Fibroblast of pulmonary artery (primary cell): ENCODE measurements around the gene TADA1.
A peak's percentile ranks its signal among the peaks of the same experiment; 100 is the strongest.

ENCODE experiments used
- DNase-seq: peaks from one replicate; pipeline ENCODE4 v3.0.0-alpha.2; 2010; ENCODE audit warnings: low read depth
- H3K4me3 ChIP-seq: replicated peaks from 2 replicates; pipeline ENCODE4 v1.5.1; 2011; ENCODE audit warnings: low read depth, mild to moderate bottlenecking, control low read depth, low read length, moderate library complexity
- TF ChIP-seq, protein P1 (sequence below): IDR thresholded peaks from 2 replicates; pipeline ENCODE4 v1.5.1; 2011; ENCODE audit warnings: mild to moderate bottlenecking, control low read depth, low read length, inconsistent platforms; ENCODE audit errors: missing control alignments

The TADA1 gene

DNA sequence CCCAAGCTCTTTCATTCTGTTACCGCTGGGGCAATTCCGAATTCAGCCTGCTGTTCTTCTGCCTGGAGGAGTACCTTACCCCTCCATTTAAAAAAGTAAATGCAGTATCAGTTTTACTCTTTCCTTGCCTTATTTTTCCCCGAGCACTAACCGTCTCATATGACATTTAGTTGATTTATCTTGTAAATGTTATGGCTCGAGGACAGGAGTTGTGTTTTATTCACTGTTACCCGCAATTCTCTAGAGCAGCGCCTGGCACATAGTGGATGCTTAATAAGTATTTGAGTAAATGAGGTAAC lies 425 bp upstream of the TADA1 start:
- DNase-seq = no peak
- peak overlapping the region; percentile 81 for H3K4me3 ChIP-seq

DNA sequence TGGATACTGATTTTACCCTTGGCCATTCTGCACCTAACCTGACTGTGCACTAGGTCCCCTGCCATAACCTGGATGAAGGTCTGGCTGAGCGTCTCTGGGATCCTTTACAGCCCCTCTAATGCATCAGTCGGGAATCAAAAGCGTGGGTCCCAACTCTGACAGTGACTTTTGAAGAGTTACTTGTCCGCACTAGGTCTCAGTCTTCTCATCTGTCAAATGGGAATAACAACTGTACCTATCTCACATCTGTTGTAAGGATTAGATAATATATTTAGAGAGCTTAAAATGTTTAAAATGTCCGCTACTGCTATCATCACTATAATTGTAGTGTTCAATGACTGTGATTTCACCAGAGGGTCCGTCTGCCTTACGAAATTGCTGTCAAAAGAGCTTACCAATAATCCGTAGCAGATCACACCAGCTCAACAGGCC lies 746 bp downstream of the TADA1 start:
- DNase-seq = no peak
- TF ChIP-seq, protein P1, sequence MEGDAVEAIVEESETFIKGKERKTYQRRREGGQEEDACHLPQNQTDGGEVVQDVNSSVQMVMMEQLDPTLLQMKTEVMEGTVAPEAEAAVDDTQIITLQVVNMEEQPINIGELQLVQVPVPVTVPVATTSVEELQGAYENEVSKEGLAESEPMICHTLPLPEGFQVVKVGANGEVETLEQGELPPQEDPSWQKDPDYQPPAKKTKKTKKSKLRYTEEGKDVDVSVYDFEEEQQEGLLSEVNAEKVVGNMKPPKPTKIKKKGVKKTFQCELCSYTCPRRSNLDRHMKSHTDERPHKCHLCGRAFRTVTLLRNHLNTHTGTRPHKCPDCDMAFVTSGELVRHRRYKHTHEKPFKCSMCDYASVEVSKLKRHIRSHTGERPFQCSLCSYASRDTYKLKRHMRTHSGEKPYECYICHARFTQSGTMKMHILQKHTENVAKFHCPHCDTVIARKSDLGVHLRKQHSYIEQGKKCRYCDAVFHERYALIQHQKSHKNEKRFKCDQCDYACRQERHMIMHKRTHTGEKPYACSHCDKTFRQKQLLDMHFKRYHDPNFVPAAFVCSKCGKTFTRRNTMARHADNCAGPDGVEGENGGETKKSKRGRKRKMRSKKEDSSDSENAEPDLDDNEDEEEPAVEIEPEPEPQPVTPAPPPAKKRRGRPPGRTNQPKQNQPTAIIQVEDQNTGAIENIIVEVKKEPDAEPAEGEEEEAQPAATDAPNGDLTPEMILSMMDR = no peak
- H3K4me3 ChIP-seq = peak overlapping the region; percentile 81

More for the DNA sequence above, 425 bp upstream of the TADA1 start:
- TF ChIP-seq, protein P1 = no peak

DNA sequence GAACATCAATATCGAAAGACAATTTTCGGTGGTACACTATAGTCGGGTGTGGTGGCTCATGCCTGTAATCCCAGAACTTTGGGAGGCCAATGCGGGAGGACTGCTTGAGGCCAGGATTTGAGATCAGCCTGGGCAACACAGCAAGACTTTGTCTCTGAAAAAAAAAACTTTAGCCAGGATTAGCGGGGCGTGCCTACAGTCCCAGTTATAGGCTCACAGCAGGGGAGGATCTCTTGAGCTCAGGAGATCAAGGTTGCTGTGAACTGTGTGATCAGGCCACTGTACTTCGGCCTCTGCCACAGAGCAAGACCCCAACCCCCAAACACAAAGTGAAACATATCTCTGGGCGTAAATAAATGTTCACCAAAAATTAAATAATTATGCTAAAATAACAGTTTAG lies 1.6 kb downstream of the TADA1 start:
- TF ChIP-seq, protein P1 = no peak
- H3K4me3 ChIP-seq = no peak overlapping the region
- no peak for DNase-seq

DNA sequence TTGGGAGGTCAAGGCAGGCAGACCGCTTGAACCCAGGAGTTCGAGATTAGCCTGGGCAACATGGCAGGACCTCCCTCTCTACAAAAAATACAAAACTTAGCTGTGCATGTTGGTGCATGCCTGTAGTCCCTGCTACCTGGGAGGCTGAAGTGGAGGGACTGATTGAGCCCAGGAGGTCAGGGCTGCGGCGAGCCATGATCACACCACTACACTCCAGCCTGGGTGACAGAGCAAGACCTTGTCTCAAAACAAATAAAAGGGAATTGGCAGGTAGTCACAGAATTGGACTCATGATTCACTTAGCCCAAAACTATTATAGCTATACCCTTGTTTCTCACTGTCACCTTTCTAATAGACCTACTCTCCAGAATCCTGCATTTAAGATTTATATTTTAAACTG lies 5.5 kb downstream of the TADA1 start:
- DNase-seq = no peak
- H3K4me3 ChIP-seq = no peak overlapping the region
- TF ChIP-seq, protein P1 = no peak

DNA sequence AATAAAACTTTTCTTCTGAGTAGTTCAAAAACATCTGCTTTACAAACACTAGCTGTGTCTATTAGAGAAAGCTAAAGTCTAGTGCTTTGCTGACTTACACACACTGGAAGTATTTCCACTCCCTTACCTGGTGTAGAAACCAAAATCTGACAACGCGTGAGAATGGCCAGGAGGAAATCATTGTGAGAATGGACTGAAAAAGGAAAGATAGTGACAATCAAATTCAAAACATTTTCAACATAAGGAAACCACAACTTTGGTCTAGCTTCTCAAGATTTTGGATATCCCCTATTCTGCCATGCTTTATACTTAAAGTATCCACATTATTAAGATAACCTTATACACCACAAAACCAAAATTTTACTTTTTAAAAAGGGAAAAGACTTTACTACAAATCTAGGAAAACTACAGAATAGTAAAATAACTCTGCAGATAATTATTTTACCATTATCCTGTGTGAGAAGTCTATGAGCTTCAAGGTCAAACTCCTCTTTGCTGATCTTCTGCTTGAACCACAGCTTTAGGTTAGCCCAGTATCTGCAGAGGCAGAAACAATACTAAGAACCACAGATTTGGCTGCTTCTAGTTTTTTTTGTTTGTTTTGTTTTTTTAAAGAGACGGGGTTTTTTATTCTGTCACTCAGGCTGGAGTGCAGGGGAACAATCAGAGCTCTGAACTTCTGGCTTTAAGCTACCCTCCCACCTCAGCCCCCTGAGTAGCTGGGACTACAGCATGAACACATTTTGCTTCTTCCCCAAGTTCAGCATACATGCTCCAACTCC lies 6.6 kb downstream of the TADA1 start:
- TF ChIP-seq, protein P1 = no peak
- H3K4me3 ChIP-seq = no peak overlapping the region
- DNase-seq = no peak

DNA sequence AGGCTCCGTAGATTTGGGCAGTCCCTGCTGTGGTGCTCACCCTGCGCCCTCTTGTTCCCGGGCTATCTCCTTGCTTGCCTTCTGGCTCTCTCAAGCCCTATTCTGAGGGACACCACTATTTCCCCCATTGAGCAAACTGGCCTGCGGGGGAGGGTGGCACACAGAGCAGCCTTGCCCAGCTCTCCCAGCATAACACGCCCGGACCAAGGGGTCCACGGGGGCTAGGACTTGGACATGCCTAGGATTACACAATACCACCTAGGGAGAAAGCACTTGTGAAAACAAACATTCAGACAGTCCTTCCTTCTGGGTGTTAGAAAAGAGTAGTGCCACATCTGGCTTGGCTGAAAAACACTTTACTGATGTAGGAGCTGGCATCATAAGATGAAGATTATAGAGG lies 7.4 kb downstream of the TADA1 start:
- DNase-seq = no peak
- no peak overlapping the region for H3K4me3 ChIP-seq
- TF ChIP-seq, protein P1 = no peak

DNA sequence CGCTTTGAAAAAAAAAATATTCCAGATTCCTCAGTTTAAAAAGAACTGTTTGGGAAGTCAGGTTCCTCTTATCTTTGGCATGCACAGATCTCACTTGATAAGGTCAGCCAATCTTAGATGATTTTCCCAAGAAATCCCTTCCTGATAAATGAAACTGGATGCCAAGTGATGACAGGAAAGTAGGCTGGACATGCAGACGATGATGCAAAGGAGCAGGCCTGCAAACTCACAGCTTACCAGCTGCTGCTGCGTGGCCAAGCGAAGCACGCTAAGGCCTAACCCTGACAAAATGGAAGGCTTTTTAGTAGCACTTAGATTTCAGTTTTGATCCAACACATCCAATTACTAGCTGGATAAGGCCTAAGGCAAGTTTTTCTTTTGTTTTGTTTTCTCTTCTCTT lies 10.1 kb downstream of the TADA1 start:
- TF ChIP-seq, protein P1 = no peak
- no peak overlapping the region for H3K4me3 ChIP-seq
- peak; percentile 15 for DNase-seq
